ENCODE measurements around the gene RPS3A. TPM values are rescaled to one million over a fixed set of nuclear protein-coding genes. Genes with fewer than 3 reads are reported as not detected.

The RPS3A gene
- polyA plus RNA-seq, 1 donor from 2014 or later, result 4,982 TPM

- H3F3A ChIP-seq (ENCODE audit: insufficient read depth, low read length, poor library complexity, severe bottlenecking), result no peaks in the 10 kb centered on the region
- no peak overlapping the region for H3K9ac ChIP-seq (ENCODE audit: low read length)
- TF ChIP-seq MXI1 (conservative IDR thresholded peaks at IDR 0.05; ENCODE audit: poor library complexity, severe bottlenecking) (no peak), EZH2 (IDR thresholded peaks at IDR 0.05; ENCODE audit: borderline replicate concordance, insufficient read depth, low read length, poor library complexity, severe bottlenecking) (no peak), TAF1 (IDR thresholded peaks at IDR 0.05; ENCODE audit: low read depth) (no peak), SMC3 (conservative IDR thresholded peaks at IDR 0.05; ENCODE audit: poor library complexity) (no peak), EP300 (conservative IDR thresholded peaks at IDR 0.05; ENCODE audit: poor library complexity, severe bottlenecking) (no peak), RAD21 (conservative IDR thresholded peaks at IDR 0.05) (no peak), POLR2AphosphoS5 (IDR thresholded peaks at IDR 0.05) (no peak), CTCF (IDR thresholded peaks at IDR 0.05; ENCODE audit: poor library complexity, severe bottlenecking) (no peak)
- TF ChIP-seq, protein P1, sequence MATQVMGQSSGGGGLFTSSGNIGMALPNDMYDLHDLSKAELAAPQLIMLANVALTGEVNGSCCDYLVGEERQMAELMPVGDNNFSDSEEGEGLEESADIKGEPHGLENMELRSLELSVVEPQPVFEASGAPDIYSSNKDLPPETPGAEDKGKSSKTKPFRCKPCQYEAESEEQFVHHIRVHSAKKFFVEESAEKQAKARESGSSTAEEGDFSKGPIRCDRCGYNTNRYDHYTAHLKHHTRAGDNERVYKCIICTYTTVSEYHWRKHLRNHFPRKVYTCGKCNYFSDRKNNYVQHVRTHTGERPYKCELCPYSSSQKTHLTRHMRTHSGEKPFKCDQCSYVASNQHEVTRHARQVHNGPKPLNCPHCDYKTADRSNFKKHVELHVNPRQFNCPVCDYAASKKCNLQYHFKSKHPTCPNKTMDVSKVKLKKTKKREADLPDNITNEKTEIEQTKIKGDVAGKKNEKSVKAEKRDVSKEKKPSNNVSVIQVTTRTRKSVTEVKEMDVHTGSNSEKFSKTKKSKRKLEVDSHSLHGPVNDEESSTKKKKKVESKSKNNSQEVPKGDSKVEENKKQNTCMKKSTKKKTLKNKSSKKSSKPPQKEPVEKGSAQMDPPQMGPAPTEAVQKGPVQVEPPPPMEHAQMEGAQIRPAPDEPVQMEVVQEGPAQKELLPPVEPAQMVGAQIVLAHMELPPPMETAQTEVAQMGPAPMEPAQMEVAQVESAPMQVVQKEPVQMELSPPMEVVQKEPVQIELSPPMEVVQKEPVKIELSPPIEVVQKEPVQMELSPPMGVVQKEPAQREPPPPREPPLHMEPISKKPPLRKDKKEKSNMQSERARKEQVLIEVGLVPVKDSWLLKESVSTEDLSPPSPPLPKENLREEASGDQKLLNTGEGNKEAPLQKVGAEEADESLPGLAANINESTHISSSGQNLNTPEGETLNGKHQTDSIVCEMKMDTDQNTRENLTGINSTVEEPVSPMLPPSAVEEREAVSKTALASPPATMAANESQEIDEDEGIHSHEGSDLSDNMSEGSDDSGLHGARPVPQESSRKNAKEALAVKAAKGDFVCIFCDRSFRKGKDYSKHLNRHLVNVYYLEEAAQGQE (IDR thresholded peaks at IDR 0.05; ENCODE audit: borderline replicate concordance), result no peak
- H3K36me3 ChIP-seq (ENCODE audit: insufficient read depth, low read length), result no peaks in the 10 kb centered on the region
- H3K9me3 ChIP-seq (ENCODE audit: low read length), result no peaks in the 10 kb centered on the region
- no peak overlapping the region for H3K4me3 ChIP-seq (ENCODE audit: low read length)
- no peak overlapping the region for H3K27ac ChIP-seq (ENCODE audit: low read length)
- no peaks in the 10 kb centered on the region for H3K27me3 ChIP-seq (ENCODE audit: insufficient read depth, low read depth, low read length)
- no peak overlapping the region for H2AFZ ChIP-seq (ENCODE audit: low read depth, low read length)
- H3K9me2 ChIP-seq (ENCODE audit: insufficient read depth, low read length), result no peaks in the 10 kb centered on the region
- H3K79me2 ChIP-seq (replicated peaks; ENCODE audit: insufficient read depth, low read length), result no peaks in the 10 kb centered on the region
- no peaks in the 10 kb centered on the region for H4K20me1 ChIP-seq (ENCODE audit: insufficient read depth)
- H3K4me2 ChIP-seq (ENCODE audit: low read length), result no peak overlapping the region
Measured at GRCh38 chr4:151114986-151115385, 15.6 kb downstream of the RPS3A start.

DNA sequence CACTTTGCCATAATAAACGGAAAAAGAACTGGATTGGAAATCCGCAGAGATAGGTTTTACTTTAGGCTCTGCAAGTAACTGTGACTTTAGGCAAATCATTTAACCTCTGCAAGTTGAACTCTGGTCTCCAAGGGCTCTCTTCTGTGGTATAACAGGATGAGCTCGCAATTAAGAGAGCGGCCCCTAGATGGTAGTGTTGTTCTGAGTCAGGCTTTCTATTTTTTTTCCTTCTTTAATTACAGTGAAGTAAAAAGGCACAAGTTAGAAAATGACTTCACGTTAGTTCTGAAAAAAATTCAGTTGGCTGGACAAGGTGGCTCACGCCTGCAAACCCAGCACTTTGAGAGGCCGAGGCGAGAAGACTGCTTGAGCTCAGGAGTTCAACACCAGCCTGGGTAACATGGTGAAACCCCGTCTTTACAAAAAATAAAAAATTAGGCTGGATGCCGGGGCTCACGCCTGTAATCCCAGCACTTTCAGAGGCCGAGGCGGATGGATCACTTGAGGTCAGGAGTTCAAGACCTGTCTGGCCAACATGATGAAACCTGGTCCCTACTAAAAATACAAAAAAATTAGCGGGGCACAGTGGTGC is 18.0 kb downstream of the RPS3A start:
- peak; percentile 85 for TF ChIP-seq CTCF (IDR thresholded peaks at IDR 0.05; ENCODE audit: poor library complexity, severe bottlenecking)
- TF ChIP-seq RAD21 (conservative IDR thresholded peaks at IDR 0.05), result peak; percentile 88
- TF ChIP-seq, protein P1 (IDR thresholded peaks at IDR 0.05; ENCODE audit: borderline replicate concordance), result no peak
- peak; percentile 84 for TF ChIP-seq SMC3 (conservative IDR thresholded peaks at IDR 0.05; ENCODE audit: poor library complexity)
- no peak overlapping the region for H3K4me2 ChIP-seq (ENCODE audit: low read length)
- no peaks in the 10 kb centered on the region for H3K36me3 ChIP-seq (ENCODE audit: insufficient read depth, low read length)
- no peaks in the 10 kb centered on the region for H3K9me2 ChIP-seq (ENCODE audit: insufficient read depth, low read length)
- H3K9ac ChIP-seq (ENCODE audit: low read length), result no peak overlapping the region
- H3F3A ChIP-seq (ENCODE audit: insufficient read depth, low read length, poor library complexity, severe bottlenecking), result no peaks in the 10 kb centered on the region
- H2AFZ ChIP-seq (ENCODE audit: low read depth, low read length), result no peak overlapping the region
- H3K79me2 ChIP-seq (replicated peaks; ENCODE audit: insufficient read depth, low read length), result no peaks in the 10 kb centered on the region
- H3K4me3 ChIP-seq (ENCODE audit: low read length), result no peak overlapping the region
- no peaks in the 10 kb centered on the region for H3K9me3 ChIP-seq (ENCODE audit: low read length)
- no peaks in the 10 kb centered on the region for H4K20me1 ChIP-seq (ENCODE audit: insufficient read depth)
- no peak overlapping the region for H3K27ac ChIP-seq (ENCODE audit: low read length)
- no peaks in the 10 kb centered on the region for H3K27me3 ChIP-seq (ENCODE audit: insufficient read depth, low read depth, low read length)

Data from neural cell (in vitro differentiated cells).